Measurements from ENCODE around the gene F2R. TPM values are rescaled to one million over a fixed set of nuclear protein-coding genes. Genes with fewer than 3 reads are reported as not detected.
A peak's percentile ranks its signal among the peaks of the same experiment; 100 is the strongest.

Gene F2R
- total RNA-seq, 2 experiments from 2014 or later: 2.5 to 3.5 TPM

GRCh38 chr5:76690704-76691466, 25.0 kb upstream of the F2R start:
- ChIA-PET CTCF (interaction anchor here (5.0 kb wide), 1 partner anchor 83 kb away, joined by 36 read pairs; no protein-coding TSS in a partner anchor), POLR2A (interaction anchor here (0.8 kb wide), 1 partner anchor 133 kb away, joined by 3 read pairs; no protein-coding TSS in a partner anchor)
- Mint-ChIP-seq H3K36me3 (ENCODE audit: low read depth) (peaks cover 22% of the 10 kb centered on the region), H3K9me3 (no peaks in the 10 kb centered on the region), H3K27ac (peak overlapping the region; percentile 76), H3K27me3 (no peaks in the 10 kb centered on the region), H3K4me3 (no peak overlapping the region), H3K4me1 (ENCODE audit: low read depth) (peaks cover 16% of the 10 kb centered on the region)
- TF ChIP-seq CTCF (IDR thresholded peaks at IDR 0.05): no peak
- ATAC-seq (no peak), DNase-seq (no peak)
- intact Hi-C loops (cut with micrococcal nuclease): no loop called here

GRCh38 chr5:76691467-76692273, 24.3 kb upstream of the F2R start:
- H3K27ac Mint-ChIP-seq: peak overlapping the region; percentile 76
- ChIA-PET POLR2A (interaction anchor here (0.7 kb wide), 1 partner anchor 12 kb away, joined by 3 read pairs; no protein-coding TSS in a partner anchor), CTCF (interaction anchor here (1.1 to 5.0 kb wide), 3 partner anchors 12 to 87 kb away, joined by 3 to 36 read pairs (median 3); no protein-coding TSS in a partner anchor)
- H3K4me1 Mint-ChIP-seq (ENCODE audit: low read depth): peaks cover 16% of the 10 kb centered on the region
- no peak for DNase-seq
- no peaks in the 10 kb centered on the region for H3K27me3 Mint-ChIP-seq
- peaks cover 18% of the 10 kb centered on the region for H3K36me3 Mint-ChIP-seq (ENCODE audit: low read depth)
- ATAC-seq: peak; percentile 74
- TF ChIP-seq CTCF (IDR thresholded peaks at IDR 0.05): no peak
- intact Hi-C loops (cut with micrococcal nuclease): no loop called here
- no peak overlapping the region for H3K4me3 Mint-ChIP-seq
- H3K9me3 Mint-ChIP-seq: no peaks in the 10 kb centered on the region

- H3K4me3 Mint-ChIP-seq: no peak overlapping the region
- TF ChIP-seq CTCF (IDR thresholded peaks at IDR 0.05): no peak
- no peaks in the 10 kb centered on the region for H3K9me3 Mint-ChIP-seq
- DNase-seq: no peak
- intact Hi-C loops (cut with micrococcal nuclease): no loop called here
- ChIA-PET POLR2A (interaction anchor here (0.7 to 0.8 kb wide), 2 partner anchors 12 to 53 kb away, joined by 3 read pairs; no protein-coding TSS in a partner anchor), CTCF (interaction anchor here (1.1 to 5.0 kb wide), 3 partner anchors 12 to 87 kb away, joined by 3 to 36 read pairs (median 3); no protein-coding TSS in a partner anchor)
- ATAC-seq: no peak
- H3K27ac Mint-ChIP-seq: peak overlapping the region; percentile 55
- no peaks in the 10 kb centered on the region for H3K27me3 Mint-ChIP-seq
- peaks cover 14% of the 10 kb centered on the region for H3K36me3 Mint-ChIP-seq (ENCODE audit: low read depth)
- peaks cover 16% of the 10 kb centered on the region for H3K4me1 Mint-ChIP-seq (ENCODE audit: low read depth)
These were observed 23.7 kb upstream of the F2R start for GRCh38 chr5:76692274-76692540.

- intact Hi-C loops (cut with micrococcal nuclease): no loop called here
- Mint-ChIP-seq H3K9me3 (no peaks in the 10 kb centered on the region), H3K27me3 (no peaks in the 10 kb centered on the region), H3K4me3 (no peak overlapping the region), H3K27ac (no peak overlapping the region), H3K4me1 (ENCODE audit: low read depth) (peaks cover 16% of the 10 kb centered on the region), H3K36me3 (ENCODE audit: low read depth) (peaks cover 16% of the 10 kb centered on the region)
- no peak for ATAC-seq
- ChIA-PET POLR2A (interaction anchor here (0.7 to 1.2 kb wide), 3 partner anchors 11 to 54 kb away, joined by 3 read pairs; no protein-coding TSS in a partner anchor), CTCF (interaction anchor here (1.1 to 5.0 kb wide), 4 partner anchors 11 to 86 kb away, joined by 3 to 36 read pairs (median 3); no protein-coding TSS in a partner anchor)
- TF ChIP-seq CTCF (IDR thresholded peaks at IDR 0.05): no peak
- DNase-seq: no peak
These were observed 23.3 kb upstream of the F2R start for GRCh38 chr5:76692651-76693050.
